ENCODE results near the gene KCNK13.

KCNK13 gene

DNA sequence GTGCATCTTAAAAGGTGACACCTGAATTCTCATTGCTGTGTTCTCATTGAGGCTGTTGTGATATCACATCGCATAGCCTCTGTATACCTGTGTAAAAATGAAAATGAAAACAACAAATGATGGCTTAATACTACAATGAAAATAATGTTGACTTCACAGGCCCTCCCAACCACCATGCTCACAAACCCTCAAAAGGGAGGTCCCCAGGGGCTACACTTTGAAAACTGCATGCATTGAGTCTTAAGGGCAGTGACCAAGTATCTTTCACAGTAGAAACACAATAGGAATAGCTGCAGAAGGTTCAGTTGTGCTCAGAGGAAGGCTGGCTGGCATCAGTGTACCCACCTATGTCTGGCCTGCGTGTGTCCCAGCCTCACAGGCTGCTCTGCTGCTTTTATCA, 27.6 kb upstream of the KCNK13 start:
- no CpG with 5 or more reads among the region's 2 CpGs for WGBS (ENCODE audit: insufficient coverage)
- no peak for DNase-seq
- Histone ChIP-seq H3K27me3 (replicated peaks in 2 of 5; ENCODE audit: control insufficient read depth in 4 of 5, insufficient read depth in 5 of 5, low read length in 4 of 5) (no peaks in the 10 kb centered on the region), H3K36me3 (ENCODE audit: control insufficient read depth in 4 of 4, insufficient read depth in 4 of 4, low read length in 3 of 4) (peaks cover 12 to 48% (median 35%) of the 10 kb centered on the region in 4 experiments), H3K9me3 (ENCODE audit: control extremely low read depth in 1 of 5, control insufficient read depth in 4 of 5, insufficient read depth in 2 of 5, low read depth in 1 of 5, low read length in 4 of 5) (peaks cover 0 to 2% (median 0%) of the 10 kb centered on the region in 5 experiments), H3K4me1 (ENCODE audit: control extremely low read depth in 1 of 4, control insufficient read depth in 4 of 4, insufficient read depth in 4 of 4, low read length in 3 of 4) (no peaks in the 10 kb centered on the region), H3K4me3 (ENCODE audit: control insufficient read depth in 1 of 7, extremely low read depth in 1 of 7, insufficient read depth in 4 of 7, low read depth in 2 of 7, low read length in 6 of 7) (no peak overlapping the region), H3K27ac (ENCODE audit: insufficient read depth in 1 of 2, low read depth in 1 of 2, low read length in 2 of 2, poor library complexity in 1 of 2, severe bottlenecking in 2 of 2) (no peak overlapping the region)
- POLR2A ChIA-PET: no interaction called here
- CTCF ChIA-PET: no interaction called here

DNA sequence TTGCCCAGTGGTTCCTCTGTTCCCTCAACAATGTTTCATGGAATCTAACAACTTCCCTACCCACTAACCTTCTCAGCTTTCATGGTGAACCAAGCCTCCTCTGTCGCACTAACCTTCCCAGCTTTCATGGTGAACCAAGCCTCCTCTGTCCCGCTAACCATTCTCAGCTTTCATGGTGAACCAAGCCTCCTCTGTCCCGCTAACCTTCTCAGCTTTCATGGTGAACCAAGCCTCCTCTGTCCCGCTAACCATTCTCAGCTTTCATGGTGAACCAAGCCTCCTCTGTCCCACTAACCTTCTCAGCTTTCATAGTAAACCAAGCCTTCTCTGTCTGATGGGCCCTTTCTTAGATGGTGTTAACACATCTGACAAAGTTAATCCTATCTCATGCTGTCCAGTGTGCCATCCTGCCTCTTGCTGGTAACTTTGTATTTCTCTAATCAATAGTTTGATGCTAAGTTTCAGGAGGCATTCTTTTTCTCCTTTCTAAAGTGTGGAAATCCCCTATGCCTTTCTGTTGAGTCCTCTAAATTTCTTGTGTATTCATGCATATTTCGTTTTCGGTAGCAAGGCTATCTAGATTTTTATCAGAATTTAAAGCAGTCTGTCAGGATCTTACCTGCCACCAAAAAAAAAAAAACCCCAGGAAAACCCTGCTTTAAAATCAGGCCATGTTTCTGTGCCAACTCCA, 26.8 kb upstream of the KCNK13 start:
- Histone ChIP-seq H3K36me3 (ENCODE audit: control insufficient read depth in 4 of 4, insufficient read depth in 4 of 4, low read length in 3 of 4) (peaks cover 12 to 46% (median 36%) of the 10 kb centered on the region in 4 experiments), H3K4me1 (ENCODE audit: control extremely low read depth in 1 of 4, control insufficient read depth in 4 of 4, insufficient read depth in 4 of 4, low read length in 3 of 4) (no peaks in the 10 kb centered on the region), H3K27ac (ENCODE audit: insufficient read depth in 1 of 2, low read depth in 1 of 2, low read length in 2 of 2, poor library complexity in 1 of 2, severe bottlenecking in 2 of 2) (no peak overlapping the region), H3K27me3 (replicated peaks in 2 of 5; ENCODE audit: control insufficient read depth in 4 of 5, insufficient read depth in 5 of 5, low read length in 4 of 5) (no peaks in the 10 kb centered on the region), H3K4me3 (ENCODE audit: control insufficient read depth in 1 of 7, extremely low read depth in 1 of 7, insufficient read depth in 4 of 7, low read depth in 2 of 7, low read length in 6 of 7) (no peak overlapping the region), H3K9me3 (ENCODE audit: control extremely low read depth in 1 of 5, control insufficient read depth in 4 of 5, insufficient read depth in 2 of 5, low read depth in 1 of 5, low read length in 4 of 5) (peaks cover 0 to 2% (median 0%) of the 10 kb centered on the region in 5 experiments)
- DNase-seq: no peak
- 97% methylated on average over 3 of the region's 6 CpGs for WGBS (ENCODE audit: insufficient coverage)
- ChIA-PET POLR2A (no interaction called here), CTCF (no interaction called here)

DNA sequence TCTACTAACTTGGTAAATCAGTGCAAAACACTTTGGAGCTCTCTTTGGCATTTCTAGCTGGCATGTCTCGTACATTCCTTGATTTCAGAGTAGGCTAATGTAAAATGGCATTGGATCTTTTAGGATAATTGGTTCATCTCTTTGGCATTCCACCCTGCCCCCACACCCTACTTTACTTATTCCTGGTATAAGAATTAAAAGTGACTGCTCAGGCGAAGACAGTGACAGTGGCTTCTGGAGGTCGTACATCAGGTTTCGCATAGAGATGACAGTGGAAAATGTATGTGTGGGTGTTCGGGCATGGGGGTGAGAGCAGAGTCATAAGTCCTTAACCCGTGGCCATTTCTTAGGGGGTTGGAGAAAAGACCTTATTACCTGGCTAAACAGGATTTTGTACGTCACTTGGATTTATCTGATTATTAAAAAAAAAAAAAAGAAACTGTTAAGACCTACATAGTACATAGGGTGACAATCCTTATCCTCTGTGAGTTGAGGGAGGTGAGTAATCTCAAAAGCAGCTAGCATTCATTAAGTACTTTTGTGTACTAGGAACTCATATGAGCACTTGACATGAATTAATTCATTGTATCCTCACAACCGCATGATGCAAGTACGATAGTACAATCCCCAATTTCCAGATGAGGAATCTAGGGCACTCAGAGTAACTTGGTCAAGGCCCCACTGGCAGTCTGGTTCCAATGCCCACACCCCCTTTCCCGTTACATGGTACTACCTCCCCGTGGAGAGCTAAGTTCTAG, 22.4 kb upstream of the KCNK13 start:
- 100% methylated on average over 8 of the region's 11 CpGs for WGBS (ENCODE audit: insufficient coverage)
- ChIA-PET POLR2A (no interaction called here), CTCF (no interaction called here)
- peaks cover 11 to 36% (median 25%) of the 10 kb centered on the region in 4 experiments for H3K36me3 ChIP-seq (ENCODE audit: control insufficient read depth in 4 of 4, insufficient read depth in 4 of 4, low read length in 3 of 4)
- H3K9me3 ChIP-seq (ENCODE audit: control extremely low read depth in 1 of 5, control insufficient read depth in 4 of 5, insufficient read depth in 2 of 5, low read depth in 1 of 5, low read length in 4 of 5): peaks cover 0 to 2% (median 0%) of the 10 kb centered on the region in 5 experiments
- H3K27me3 ChIP-seq (replicated peaks in 2 of 5; ENCODE audit: control insufficient read depth in 4 of 5, insufficient read depth in 5 of 5, low read length in 4 of 5): no peaks in the 10 kb centered on the region
- DNase-seq: no peak
- H3K4me1 ChIP-seq (ENCODE audit: control extremely low read depth in 1 of 4, control insufficient read depth in 4 of 4, insufficient read depth in 4 of 4, low read length in 3 of 4): no peaks in the 10 kb centered on the region
- H3K4me3 ChIP-seq (ENCODE audit: control insufficient read depth in 1 of 7, extremely low read depth in 1 of 7, insufficient read depth in 4 of 7, low read depth in 2 of 7, low read length in 6 of 7): no peak overlapping the region
- H3K27ac ChIP-seq (ENCODE audit: insufficient read depth in 1 of 2, low read depth in 1 of 2, low read length in 2 of 2, poor library complexity in 1 of 2, severe bottlenecking in 2 of 2): no peak overlapping the region

DNA sequence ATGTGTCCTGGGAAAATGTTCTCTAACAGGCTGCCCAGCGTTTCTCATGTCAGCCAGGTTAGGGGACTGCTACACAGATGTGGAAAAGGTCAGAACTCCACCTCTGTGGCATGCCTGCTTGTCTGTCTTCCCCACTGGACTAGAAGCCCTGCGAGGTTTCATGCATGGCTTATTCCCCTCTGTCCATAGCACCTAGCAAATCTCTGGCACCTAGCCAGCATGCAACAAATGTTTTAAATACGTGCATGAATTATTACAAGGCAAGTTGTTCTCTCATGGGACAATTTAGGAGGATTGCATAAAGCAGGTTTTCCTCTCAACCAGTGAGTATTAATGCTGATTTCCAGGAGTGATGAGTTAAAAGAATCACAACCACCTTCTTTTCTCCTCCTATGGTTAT, 21.4 kb upstream of the KCNK13 start:
- no peak overlapping the region for H3K4me3 ChIP-seq (ENCODE audit: control insufficient read depth in 1 of 7, extremely low read depth in 1 of 7, insufficient read depth in 4 of 7, low read depth in 2 of 7, low read length in 6 of 7)
- H3K27ac ChIP-seq (ENCODE audit: insufficient read depth in 1 of 2, low read depth in 1 of 2, low read length in 2 of 2, poor library complexity in 1 of 2, severe bottlenecking in 2 of 2): no peak overlapping the region
- CTCF ChIA-PET: no interaction called here
- DNase-seq: no peak
- 100% methylated on average over 3 of the region's 3 CpGs for WGBS (ENCODE audit: insufficient coverage)
- H3K4me1 ChIP-seq (ENCODE audit: control extremely low read depth in 1 of 4, control insufficient read depth in 4 of 4, insufficient read depth in 4 of 4, low read length in 3 of 4): no peaks in the 10 kb centered on the region
- H3K36me3 ChIP-seq (ENCODE audit: control insufficient read depth in 4 of 4, insufficient read depth in 4 of 4, low read length in 3 of 4): peaks cover 9 to 36% (median 24%) of the 10 kb centered on the region in 4 experiments
- no peaks in the 10 kb centered on the region for H3K27me3 ChIP-seq (replicated peaks in 2 of 5; ENCODE audit: control insufficient read depth in 4 of 5, insufficient read depth in 5 of 5, low read length in 4 of 5)
- peaks cover 0 to 2% (median 0%) of the 10 kb centered on the region in 5 experiments for H3K9me3 ChIP-seq (ENCODE audit: control extremely low read depth in 1 of 5, control insufficient read depth in 4 of 5, insufficient read depth in 2 of 5, low read depth in 1 of 5, low read length in 4 of 5)
- POLR2A ChIA-PET: no interaction called here

DNA sequence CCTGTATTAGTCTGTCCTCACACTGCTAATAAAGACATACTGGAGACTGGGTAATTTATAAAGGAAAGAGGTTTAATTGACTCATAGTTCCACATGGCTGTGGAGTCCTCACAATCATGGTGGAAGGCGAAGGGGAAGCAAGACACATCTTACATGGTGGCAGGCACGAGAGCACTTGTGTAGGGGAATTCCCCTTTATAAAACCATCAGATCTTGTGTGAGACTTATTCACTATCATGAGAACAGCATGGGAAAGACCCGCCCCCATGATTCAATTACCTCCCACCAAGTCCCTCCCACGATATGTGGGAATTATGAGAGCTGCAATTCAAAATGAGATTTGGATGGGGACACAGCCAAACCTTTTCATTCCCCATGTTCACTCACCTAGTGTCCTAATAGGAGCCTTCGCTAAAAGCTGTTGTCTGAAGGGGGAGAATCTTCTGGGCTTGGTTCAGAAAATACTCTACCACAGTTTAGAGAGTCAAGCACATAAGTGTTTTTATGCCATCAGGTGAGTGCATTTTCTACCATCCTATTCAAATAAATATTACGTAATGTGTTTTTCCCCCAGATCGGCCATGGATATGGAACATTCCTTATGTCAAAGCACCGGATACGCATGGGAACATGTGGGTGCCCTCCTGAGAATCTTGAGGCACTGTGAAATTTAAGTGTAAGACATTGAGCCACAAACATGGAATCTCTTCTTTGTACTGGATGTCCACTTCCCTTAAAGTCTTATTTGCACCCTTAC, 19.1 kb upstream of the KCNK13 start:
- H3K9me3 ChIP-seq (ENCODE audit: control extremely low read depth in 1 of 5, control insufficient read depth in 4 of 5, insufficient read depth in 2 of 5, low read depth in 1 of 5, low read length in 4 of 5): peaks cover 0 to 2% (median 0%) of the 10 kb centered on the region in 5 experiments
- CTCF ChIA-PET: no interaction called here
- H3K27ac ChIP-seq (ENCODE audit: insufficient read depth in 1 of 2, low read depth in 1 of 2, low read length in 2 of 2, poor library complexity in 1 of 2, severe bottlenecking in 2 of 2): no peak overlapping the region
- H3K4me3 ChIP-seq (ENCODE audit: control insufficient read depth in 1 of 7, extremely low read depth in 1 of 7, insufficient read depth in 4 of 7, low read depth in 2 of 7, low read length in 6 of 7): no peak overlapping the region
- 100% methylated on average over 2 of the region's 9 CpGs for WGBS (ENCODE audit: insufficient coverage)
- H3K4me1 ChIP-seq (ENCODE audit: control extremely low read depth in 1 of 4, control insufficient read depth in 4 of 4, insufficient read depth in 4 of 4, low read length in 3 of 4): peaks cover 0 to 9% (median 2%) of the 10 kb centered on the region in 4 experiments
- H3K27me3 ChIP-seq (replicated peaks in 2 of 5; ENCODE audit: control insufficient read depth in 4 of 5, insufficient read depth in 5 of 5, low read length in 4 of 5): no peaks in the 10 kb centered on the region
- H3K36me3 ChIP-seq (ENCODE audit: control insufficient read depth in 4 of 4, insufficient read depth in 4 of 4, low read length in 3 of 4): peaks cover 6 to 27% (median 18%) of the 10 kb centered on the region in 4 experiments
- POLR2A ChIA-PET: no interaction called here
- DNase-seq: no peak

DNA sequence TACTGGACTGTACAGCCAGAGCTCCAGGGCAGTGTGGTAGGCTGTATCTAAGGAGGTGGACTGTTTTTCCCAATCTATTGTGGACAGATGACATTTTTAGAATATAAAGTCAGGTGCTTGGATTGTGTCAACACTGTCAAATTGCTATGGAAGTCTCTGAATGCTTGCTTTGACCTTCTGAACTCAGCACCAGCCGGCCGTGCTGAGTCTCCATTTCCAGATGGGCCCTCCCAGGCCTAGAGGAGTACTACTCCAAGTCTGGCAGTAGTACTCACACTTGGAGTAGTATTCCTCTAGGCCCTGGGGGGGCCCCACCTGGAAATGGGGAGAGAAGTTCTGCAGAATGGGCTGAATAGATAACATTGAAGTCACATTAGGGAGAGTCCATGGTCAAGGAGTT, 16.2 kb upstream of the KCNK13 start:
- WGBS (ENCODE audit: insufficient coverage): 100% methylated on average over 2 of the region's 2 CpGs
- CTCF ChIA-PET: no interaction called here

More for the DNA sequence above, 16.2 kb upstream of the KCNK13 start:
- no peaks in the 10 kb centered on the region for H3K9me3 ChIP-seq (ENCODE audit: control extremely low read depth in 1 of 5, control insufficient read depth in 4 of 5, insufficient read depth in 2 of 5, low read depth in 1 of 5, low read length in 4 of 5)
- no peak overlapping the region for H3K27ac ChIP-seq (ENCODE audit: insufficient read depth in 1 of 2, low read depth in 1 of 2, low read length in 2 of 2, poor library complexity in 1 of 2, severe bottlenecking in 2 of 2)
- POLR2A ChIA-PET: no interaction called here
- H3K27me3 ChIP-seq (replicated peaks in 2 of 5; ENCODE audit: control insufficient read depth in 4 of 5, insufficient read depth in 5 of 5, low read length in 4 of 5): peaks cover 0 to 3% (median 0%) of the 10 kb centered on the region in 5 experiments
- peaks cover 0 to 9% (median 2%) of the 10 kb centered on the region in 4 experiments for H3K4me1 ChIP-seq (ENCODE audit: control extremely low read depth in 1 of 4, control insufficient read depth in 4 of 4, insufficient read depth in 4 of 4, low read length in 3 of 4)
- H3K4me3 ChIP-seq (ENCODE audit: control insufficient read depth in 1 of 7, extremely low read depth in 1 of 7, insufficient read depth in 4 of 7, low read depth in 2 of 7, low read length in 6 of 7): no peak overlapping the region
- peaks cover 2 to 21% (median 12%) of the 10 kb centered on the region in 4 experiments for H3K36me3 ChIP-seq (ENCODE audit: control insufficient read depth in 4 of 4, insufficient read depth in 4 of 4, low read length in 3 of 4)
- DNase-seq: no peak

Measured in common myeloid progenitor, CD34-positive (primary cell).